ENCODE results near the gene PPP4R3A.

GRCh38 chr14:91410771-91411536, 99.2 kb downstream of the PPP4R3A start:
- TF ChIP-seq, protein P1, sequence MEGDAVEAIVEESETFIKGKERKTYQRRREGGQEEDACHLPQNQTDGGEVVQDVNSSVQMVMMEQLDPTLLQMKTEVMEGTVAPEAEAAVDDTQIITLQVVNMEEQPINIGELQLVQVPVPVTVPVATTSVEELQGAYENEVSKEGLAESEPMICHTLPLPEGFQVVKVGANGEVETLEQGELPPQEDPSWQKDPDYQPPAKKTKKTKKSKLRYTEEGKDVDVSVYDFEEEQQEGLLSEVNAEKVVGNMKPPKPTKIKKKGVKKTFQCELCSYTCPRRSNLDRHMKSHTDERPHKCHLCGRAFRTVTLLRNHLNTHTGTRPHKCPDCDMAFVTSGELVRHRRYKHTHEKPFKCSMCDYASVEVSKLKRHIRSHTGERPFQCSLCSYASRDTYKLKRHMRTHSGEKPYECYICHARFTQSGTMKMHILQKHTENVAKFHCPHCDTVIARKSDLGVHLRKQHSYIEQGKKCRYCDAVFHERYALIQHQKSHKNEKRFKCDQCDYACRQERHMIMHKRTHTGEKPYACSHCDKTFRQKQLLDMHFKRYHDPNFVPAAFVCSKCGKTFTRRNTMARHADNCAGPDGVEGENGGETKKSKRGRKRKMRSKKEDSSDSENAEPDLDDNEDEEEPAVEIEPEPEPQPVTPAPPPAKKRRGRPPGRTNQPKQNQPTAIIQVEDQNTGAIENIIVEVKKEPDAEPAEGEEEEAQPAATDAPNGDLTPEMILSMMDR (IDR thresholded peaks at IDR 0.05): no peak
- TF ChIP-seq POLR2A (IDR thresholded peaks at IDR 0.05): no peak

All from body of pancreas (tissue), 4 donors.